H9 (cell line): Measurements from ENCODE around the gene MOB4. TPM values are rescaled to one million over a fixed set of nuclear protein-coding genes. Genes with fewer than 3 reads are reported as not detected.

Experiments
- DNase-seq: peaks from one replicate; pipeline ENCODE4 v3.0.0-alpha.2; 2017
- H2AFZ ChIP-seq: one replicate; pipeline ENCODE4 v1.6.1; 2013; ENCODE audit warnings: mild to moderate bottlenecking, low read length, control low read depth, moderate library complexity
- H2AK5ac ChIP-seq: 2 replicates; pipeline ENCODE4 v1.6.1; 2013; ENCODE audit warnings: low read length, control low read depth, mixed read lengths; ENCODE audit not compliant: insufficient read length
- H2BK120ac ChIP-seq: one replicate; pipeline ENCODE4 v1.6.1; 2013; ENCODE audit warnings: low read depth, mild to moderate bottlenecking, low read length, control low read depth, inconsistent platforms; ENCODE audit not compliant: poor library complexity, severe bottlenecking
- H2BK12ac ChIP-seq: 2 replicates; pipeline ENCODE4 v1.6.1; 2013; ENCODE audit warnings: low read length, control low read depth, mixed read lengths, low read depth; ENCODE audit not compliant: insufficient read length
- H2BK15ac ChIP-seq: 2 replicates; pipeline ENCODE4 v1.6.1; 2013; ENCODE audit warnings: low read depth, low read length, control low read depth
- H2BK20ac ChIP-seq: one replicate; pipeline ENCODE4 v1.6.1; 2013; ENCODE audit warnings: low read depth, mild to moderate bottlenecking, low read length, control low read depth, inconsistent platforms; ENCODE audit not compliant: poor library complexity, severe bottlenecking
- H2BK5ac ChIP-seq: 2 replicates; pipeline ENCODE4 v1.6.1; 2013; ENCODE audit warnings: low read length, control low read depth, mixed read lengths; ENCODE audit not compliant: insufficient read length
- H3K14ac ChIP-seq: 2 replicates; pipeline ENCODE4 v1.6.1; 2013; ENCODE audit warnings: low read length, control low read depth; ENCODE audit not compliant: insufficient read depth
- H3K18ac ChIP-seq: 2 replicates; pipeline ENCODE4 v1.6.1; 2013; ENCODE audit warnings: low read depth, mild to moderate bottlenecking, mixed read lengths, low read length, control low read depth; ENCODE audit not compliant: insufficient read length
- H3K23ac ChIP-seq: 2 replicates; pipeline ENCODE4 v1.6.1; 2013; ENCODE audit warnings: low read length, control low read depth, mixed read lengths, low read depth; ENCODE audit not compliant: insufficient read length
- H3K23me2 ChIP-seq: 2 replicates; pipeline ENCODE4 v1.6.1; 2013; ENCODE audit warnings: low read depth, mild to moderate bottlenecking, mixed read lengths, low read length, control low read depth; ENCODE audit not compliant: insufficient read length, poor library complexity, severe bottlenecking
- H3K27ac ChIP-seq: 2 replicates; pipeline ENCODE4 v1.5.1; 2013; ENCODE audit warnings: low read length, control low read depth, mixed read lengths, low read depth; ENCODE audit not compliant: insufficient read length
- H3K27me3 ChIP-seq: 2 replicates; pipeline ENCODE4 v1.6.1; 2013; ENCODE audit warnings: low read length, control low read depth, inconsistent platforms; ENCODE audit not compliant: insufficient read depth
- H3K4ac ChIP-seq: 2 replicates; pipeline ENCODE4 v1.6.1; 2013; ENCODE audit warnings: low read depth, mild to moderate bottlenecking, control low read depth, inconsistent platforms, low read length, moderate library complexity
- H3K4me1 ChIP-seq: 2 replicates; pipeline ENCODE4 v1.6.1; 2013; ENCODE audit warnings: low read length, control low read depth, inconsistent platforms; ENCODE audit not compliant: insufficient read depth
- H3K4me2 ChIP-seq: 2 replicates; pipeline ENCODE4 v1.6.1; 2013; ENCODE audit warnings: low read length, control low read depth, mixed read lengths; ENCODE audit not compliant: insufficient read length, insufficient read depth
- H3K56ac ChIP-seq: 2 replicates; pipeline ENCODE4 v1.6.1; 2013; ENCODE audit warnings: low read depth, mild to moderate bottlenecking, mixed read lengths, low read length, control low read depth; ENCODE audit not compliant: insufficient read length
- H3K79me1 ChIP-seq: 2 replicates; pipeline ENCODE4 v1.6.1; 2013; ENCODE audit warnings: low read depth, mild to moderate bottlenecking, moderate library complexity, low read length, control low read depth, inconsistent platforms; ENCODE audit not compliant: insufficient read depth, poor library complexity, severe bottlenecking
- H3K79me2 ChIP-seq: 2 replicates; pipeline ENCODE4 v1.6.1; 2013; ENCODE audit warnings: low read length, control low read depth, inconsistent platforms; ENCODE audit not compliant: insufficient read depth
- H3K9ac ChIP-seq: 2 replicates; pipeline ENCODE4 v1.6.1; 2013; ENCODE audit warnings: low read length, control low read depth, mixed read lengths; ENCODE audit not compliant: insufficient read length; ENCODE audit errors: extremely low read depth
- H3K9me3 ChIP-seq: one replicate; pipeline ENCODE4 v1.6.1; 2013; ENCODE audit warnings: low read depth, low read length, inconsistent platforms; ENCODE audit not compliant: control insufficient read depth
- H3T11ph ChIP-seq: one replicate; pipeline ENCODE4 v1.6.1; 2013; ENCODE audit warnings: mild to moderate bottlenecking, low read length, control low read depth, inconsistent platforms
- H4K20me1 ChIP-seq: one replicate; pipeline ENCODE4 v1.6.1; 2013; ENCODE audit not compliant: control insufficient read depth, insufficient read length, insufficient read depth
- H4K5ac ChIP-seq: 2 replicates; pipeline ENCODE4 v1.6.1; 2013; ENCODE audit warnings: low read depth, mild to moderate bottlenecking, mixed read lengths, low read length, control low read depth; ENCODE audit not compliant: insufficient read length
- H4K8ac ChIP-seq: replicated peaks from 2 replicates; pipeline ENCODE4 v1.6.1; 2013; ENCODE audit warnings: low read length, control low read depth, mixed read lengths, low read depth; ENCODE audit not compliant: insufficient read length
- H4K91ac ChIP-seq: 2 replicates; pipeline ENCODE4 v1.6.1; 2013; ENCODE audit warnings: low read depth, mild to moderate bottlenecking, moderate library complexity, mixed read lengths, low read length, control low read depth; ENCODE audit not compliant: insufficient read length
- H3K27ac Mint-ChIP-seq, 3 experiments: 2 replicates in 2 of 3; 3 replicates in 1 of 3; pipeline ENCODE4 v1.8.0; 2020 to 2021; ENCODE audit warnings: mixed read lengths in 3 of 3, mild to moderate bottlenecking in 1 of 3, moderate library complexity in 1 of 3
- H3K27me3 Mint-ChIP-seq: 2 replicates; pipeline ENCODE4 v1.8.0; 2021; ENCODE audit warnings: low read depth, mild to moderate bottlenecking, moderate library complexity, mixed read lengths
- H3K36me3 Mint-ChIP-seq, 3 experiments: 2 replicates in 2 of 3; 3 replicates in 1 of 3; pipeline ENCODE4 v1.8.0; 2020 to 2021; ENCODE audit warnings: low read depth in 3 of 3, mixed read lengths in 3 of 3; ENCODE audit not compliant: insufficient read depth in 1 of 3
- H3K4me1 Mint-ChIP-seq, 2 experiments: 2 replicates each; pipeline ENCODE4 v1.8.0; 2020; ENCODE audit warnings: mixed read lengths in 2 of 2
- H3K4me3 Mint-ChIP-seq, 2 experiments: 2 replicates in 1 of 2; 3 replicates in 1 of 2; pipeline ENCODE4 v1.8.0; 2020 to 2021; ENCODE audit warnings: mild to moderate bottlenecking in 2 of 2, mixed read lengths in 2 of 2, moderate library complexity in 1 of 2
- H3K9me3 Mint-ChIP-seq, 2 experiments: 2 replicates in 1 of 2; 3 replicates in 1 of 2; pipeline ENCODE4 v1.8.0; 2020; ENCODE audit warnings: mild to moderate bottlenecking in 2 of 2, mixed read lengths in 2 of 2, moderate library complexity in 1 of 2
- WGBS: extraction: QIAGEN DNeasy Blood & Tissue Kit; methylation state at CpG from one replicate; pipeline ENCODE4 v1.1.7; 2013; ENCODE audit warnings: missing lambda C conversion rate, low lambda C conversion rate, mixed read lengths; ENCODE audit not compliant: insufficient read length; ENCODE audit errors: extremely low coverage; 5-methylcytosine and 5-hydroxymethylcytosine counted together
- total RNA-seq: library from RNA; stranded (reverse); gene quantifications from 2 replicates; pipeline ENCODE4 v1.2.1, GENCODE V29; 2021
- TF ChIP-seq, protein P1 (sequence below): fragments of 200-600 bp; sonication (generic); conservative IDR thresholded peaks from 3 replicates; pipeline ENCODE4 v1.8.0; 2021; ENCODE audit warnings: antibody characterized with exemption, mild to moderate bottlenecking

MOB4 gene
- total RNA-seq, 1 experiment from 2014 or later = 57.6 TPM

DNA sequence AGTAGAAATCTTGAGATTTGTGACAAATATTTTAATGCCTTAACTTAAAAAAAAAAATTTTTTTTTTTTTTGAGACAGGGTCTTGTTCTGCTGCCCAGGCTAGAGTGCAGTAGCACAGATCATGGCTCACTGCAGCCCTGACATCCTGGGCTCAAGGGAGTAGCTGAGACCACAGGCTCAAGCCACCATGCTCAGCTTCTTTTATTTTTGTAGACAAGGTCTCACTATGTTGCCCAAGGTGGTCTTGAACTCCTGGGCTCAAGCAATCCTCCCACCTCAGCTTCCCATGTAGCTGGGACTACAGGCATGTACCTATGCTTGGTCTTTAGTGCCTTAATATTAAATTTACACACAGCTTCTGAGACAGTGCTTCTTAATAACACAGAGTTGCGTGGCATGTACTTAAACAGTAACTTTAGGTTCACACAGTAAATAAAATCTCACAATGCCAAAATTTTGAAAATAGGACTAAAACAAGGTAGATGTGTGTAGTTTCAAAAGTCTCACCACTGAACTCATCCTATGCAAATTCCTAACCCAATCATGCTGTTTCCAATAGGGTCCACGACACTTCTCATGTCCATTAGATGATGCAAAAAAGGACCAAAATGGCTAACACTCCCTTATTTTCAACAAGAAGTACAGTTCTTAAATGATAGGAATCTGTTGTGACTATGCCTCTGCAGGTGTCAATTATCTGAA is 20.3 kb upstream of the MOB4 start:
- Histone ChIP-seq H3K18ac (no peak overlapping the region), H2AK5ac (no peak overlapping the region), H3K23me2 (peaks cover 6% of the 10 kb centered on the region), H3K79me1 (no peaks in the 10 kb centered on the region), H2BK20ac (no peak overlapping the region), H4K8ac (no peak overlapping the region), H3K4me1 (no peaks in the 10 kb centered on the region; the same call in 1 of the 2 replicates), H3K79me2 (peaks cover 36% of the 10 kb centered on the region; the same call in 1 of the 2 replicates), H3K56ac (no peak overlapping the region), H3K9me3 (no peaks in the 10 kb centered on the region), H3K23ac (no peak overlapping the region), H3K14ac (no peak overlapping the region), H2BK5ac (no peak overlapping the region), H2AFZ (no peak overlapping the region), H2BK120ac (no peak overlapping the region), H4K91ac (no peak overlapping the region), H3K4me2 (peak overlapping the region; percentile 30), H3K27me3 (no peaks in the 10 kb centered on the region), H4K20me1 (no peaks in the 10 kb centered on the region), H3K9ac (no peak overlapping the region), H3T11ph (no peak overlapping the region), H3K4ac (no peak overlapping the region), H3K27ac (no peak overlapping the region), H4K5ac (no peak overlapping the region), H2BK15ac (no peak overlapping the region), H2BK12ac (no peak overlapping the region)
- no peaks in the 10 kb centered on the region for H3K9me3 Mint-ChIP-seq
- TF ChIP-seq, protein P1, sequence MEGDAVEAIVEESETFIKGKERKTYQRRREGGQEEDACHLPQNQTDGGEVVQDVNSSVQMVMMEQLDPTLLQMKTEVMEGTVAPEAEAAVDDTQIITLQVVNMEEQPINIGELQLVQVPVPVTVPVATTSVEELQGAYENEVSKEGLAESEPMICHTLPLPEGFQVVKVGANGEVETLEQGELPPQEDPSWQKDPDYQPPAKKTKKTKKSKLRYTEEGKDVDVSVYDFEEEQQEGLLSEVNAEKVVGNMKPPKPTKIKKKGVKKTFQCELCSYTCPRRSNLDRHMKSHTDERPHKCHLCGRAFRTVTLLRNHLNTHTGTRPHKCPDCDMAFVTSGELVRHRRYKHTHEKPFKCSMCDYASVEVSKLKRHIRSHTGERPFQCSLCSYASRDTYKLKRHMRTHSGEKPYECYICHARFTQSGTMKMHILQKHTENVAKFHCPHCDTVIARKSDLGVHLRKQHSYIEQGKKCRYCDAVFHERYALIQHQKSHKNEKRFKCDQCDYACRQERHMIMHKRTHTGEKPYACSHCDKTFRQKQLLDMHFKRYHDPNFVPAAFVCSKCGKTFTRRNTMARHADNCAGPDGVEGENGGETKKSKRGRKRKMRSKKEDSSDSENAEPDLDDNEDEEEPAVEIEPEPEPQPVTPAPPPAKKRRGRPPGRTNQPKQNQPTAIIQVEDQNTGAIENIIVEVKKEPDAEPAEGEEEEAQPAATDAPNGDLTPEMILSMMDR = no peak
- no peaks in the 10 kb centered on the region for H3K27me3 Mint-ChIP-seq
- H3K4me3 Mint-ChIP-seq = peak overlapping the region; percentile 98 to 99
- DNase-seq = no peak
- peaks cover 70 to 87% (median 83%) of the 10 kb centered on the region in 3 experiments for H3K36me3 Mint-ChIP-seq
- peak overlapping the region in 1 of 3 experiments; percentile 63; a peak in 1 of 7 replicates for H3K27ac Mint-ChIP-seq
- no CpG with 5 or more reads among the region's 2 CpGs for WGBS
- peaks cover 21 to 33% of the 10 kb centered on the region in 2 experiments for H3K4me1 Mint-ChIP-seq
